Measurements from ENCODE around the gene CFAP65. TPM values are rescaled to one million over a fixed set of nuclear protein-coding genes. Genes with fewer than 3 reads are reported as not detected.

The CFAP65 gene
- total RNA-seq, 1 donor from 2014 or later: not detected

GRCh38 chr2:219059725-219060682 is 18.7 kb upstream of the CFAP65 start:
- peak; percentile 85 for DNase-seq (ENCODE audit: low spot score)

- DNase-seq (ENCODE audit: low spot score): no peak
These were observed 18.0 kb upstream of the CFAP65 start for GRCh38 chr2:219059375-219059724.

GRCh38 chr2:219058541-219059374 is 17.4 kb upstream of the CFAP65 start:
- peak; percentile 89 for DNase-seq (ENCODE audit: low spot score)

GRCh38 chr2:219057709-219058540 is 16.6 kb upstream of the CFAP65 start:
- DNase-seq (ENCODE audit: low spot score): peak; percentile 93

- peak; percentile 86 for DNase-seq (ENCODE audit: low spot score)
These were observed 15.8 kb upstream of the CFAP65 start for GRCh38 chr2:219056896-219057708.

GRCh38 chr2:219056176-219056895 is 15.0 kb upstream of the CFAP65 start:
- peak; percentile 84 for DNase-seq (ENCODE audit: low spot score)

GRCh38 chr2:219054956-219055903 is 13.9 kb upstream of the CFAP65 start:
- DNase-seq (ENCODE audit: low spot score): peak; percentile 87

- peak; percentile 62 for DNase-seq (ENCODE audit: low spot score)
These were observed 8.0 kb upstream of the CFAP65 start for GRCh38 chr2:219049282-219049681.

GRCh38 chr2:219045937-219046550 is 4.7 kb upstream of the CFAP65 start:
- DNase-seq (ENCODE audit: low spot score): peak; percentile 47

- DNase-seq (ENCODE audit: low spot score): peak; percentile 41
These were observed 1.4 kb upstream of the CFAP65 start for GRCh38 chr2:219042750-219043149.

GRCh38 chr2:219042157-219042556 is 841 bp upstream of the CFAP65 start:
- DNase-seq (ENCODE audit: low spot score): peak; percentile 43

GRCh38 chr2:219038600-219038999 is 2.7 kb downstream of the CFAP65 start:
- DNase-seq (ENCODE audit: low spot score): no peak

- DNase-seq (ENCODE audit: low spot score): no peak
These were observed 3.4 kb downstream of the CFAP65 start for GRCh38 chr2:219037783-219038499.

- no peak for DNase-seq (ENCODE audit: low spot score)
These were observed 5.4 kb downstream of the CFAP65 start for GRCh38 chr2:219035942-219036341.

GRCh38 chr2:219034823-219035222 is 6.5 kb downstream of the CFAP65 start:
- no peak for DNase-seq (ENCODE audit: low spot score)

- DNase-seq (ENCODE audit: low spot score): no peak
These were observed 9.1 kb downstream of the CFAP65 start for GRCh38 chr2:219032051-219032745.
